Smooth muscle cell (in vitro differentiated cells): ENCODE measurements around the gene FAM171A2. TPM values are rescaled to one million over a fixed set of nuclear protein-coding genes. Genes with fewer than 3 reads are reported as not detected.

Experiments used
- DNase-seq: peaks from one replicate; lab custom pipeline; 2025; ENCODE audit not compliant: unreplicated experiment; lab: John Stamatoyannopoulos, UW
- H2AFZ ChIP-seq: fragments of 200-600 bp; sonication (generic); 2 replicates; pipeline ENCODE4 v1.6.0; 2016; ENCODE audit warnings: antibody characterized with exemption, low read depth, mild to moderate bottlenecking
- H3F3A ChIP-seq: fragments of 200-600 bp; sonication (generic); 2 replicates; pipeline ENCODE4 v1.6.0; 2017; ENCODE audit warnings: antibody characterized with exemption, low read depth
- H3K27ac ChIP-seq: fragments of 200-600 bp; sonication (generic); 2 replicates; pipeline ENCODE4 v1.5.1; 2016; ENCODE audit warnings: low read depth, mild to moderate bottlenecking
- H3K27me3 ChIP-seq: fragments of 200-600 bp; sonication (generic); 2 replicates; pipeline ENCODE4 v1.6.1; 2016; ENCODE audit warnings: low read depth, mild to moderate bottlenecking
- H3K36me3 ChIP-seq: fragments of 200-600 bp; sonication (generic); 2 replicates; pipeline ENCODE4 v1.5.1; 2016; ENCODE audit warnings: low read depth
- H3K4me1 ChIP-seq: fragments of 200-600 bp; sonication (generic); 2 replicates; pipeline ENCODE4 v1.5.1; 2016; ENCODE audit warnings: low read depth
- H3K4me2 ChIP-seq: fragments of 200-600 bp; sonication (generic); 2 replicates; pipeline ENCODE4 v1.6.0; 2016; ENCODE audit warnings: mild to moderate bottlenecking
- H3K4me3 ChIP-seq: fragments of 200-600 bp; sonication (generic); 2 replicates; pipeline ENCODE4 v1.5.1; 2016; ENCODE audit warnings: mild to moderate bottlenecking
- H3K79me2 ChIP-seq: fragments of 200-600 bp; sonication (generic); 2 replicates; pipeline ENCODE4 v1.6.0; 2016; ENCODE audit warnings: low read depth, mild to moderate bottlenecking
- H3K9ac ChIP-seq: fragments of 200-600 bp; sonication (generic); 2 replicates; pipeline ENCODE4 v1.6.0; 2016; ENCODE audit warnings: low read depth
- H3K9me3 ChIP-seq: fragments of 200-600 bp; sonication (generic); replicated peaks from 2 replicates; pipeline ENCODE4 v1.5.1; 2016; ENCODE audit warnings: low read depth
- H4K20me1 ChIP-seq: fragments of 200-600 bp; sonication (generic); 2 replicates; pipeline ENCODE4 v1.6.0; 2016; ENCODE audit warnings: low read depth
- WGBS: methylation state at CpG from one replicate; pipeline ENCODE4 v1.1.7; 2016; ENCODE audit warnings: low lambda C conversion rate; 5-methylcytosine and 5-hydroxymethylcytosine counted together
- polyA plus RNA-seq: library from polyadenylated mRNA; unstranded; fragments of >200 nt; fragmentation: Nextera tagmentation; extraction: Ambion mirVana; gene quantifications from 2 replicates; pipeline ENCODE4 v1.2.1, GENCODE V29; 2016
- total RNA-seq: library from RNA; depleted of rRNA; stranded (reverse); fragments of >200 nt; gene quantifications from 2 replicates; pipeline ENCODE4 v1.2.3, GENCODE V29; 2014
- TF ChIP-seq, protein P1 (sequence below): fragments of 200-600 bp; sonication (generic); IDR thresholded peaks from 2 replicates; pipeline ENCODE4 v1.5.1; 2017; ENCODE audit warnings: borderline replicate concordance, mild to moderate bottlenecking, antibody characterized with exemption; ENCODE audit not compliant: insufficient read depth, poor library complexity, severe bottlenecking

FAM171A2 gene
- 31.5 TPM in 2 replicates for total RNA-seq
- 28.4 and 28.8 TPM in 2 replicates for polyA plus RNA-seq

DNA sequence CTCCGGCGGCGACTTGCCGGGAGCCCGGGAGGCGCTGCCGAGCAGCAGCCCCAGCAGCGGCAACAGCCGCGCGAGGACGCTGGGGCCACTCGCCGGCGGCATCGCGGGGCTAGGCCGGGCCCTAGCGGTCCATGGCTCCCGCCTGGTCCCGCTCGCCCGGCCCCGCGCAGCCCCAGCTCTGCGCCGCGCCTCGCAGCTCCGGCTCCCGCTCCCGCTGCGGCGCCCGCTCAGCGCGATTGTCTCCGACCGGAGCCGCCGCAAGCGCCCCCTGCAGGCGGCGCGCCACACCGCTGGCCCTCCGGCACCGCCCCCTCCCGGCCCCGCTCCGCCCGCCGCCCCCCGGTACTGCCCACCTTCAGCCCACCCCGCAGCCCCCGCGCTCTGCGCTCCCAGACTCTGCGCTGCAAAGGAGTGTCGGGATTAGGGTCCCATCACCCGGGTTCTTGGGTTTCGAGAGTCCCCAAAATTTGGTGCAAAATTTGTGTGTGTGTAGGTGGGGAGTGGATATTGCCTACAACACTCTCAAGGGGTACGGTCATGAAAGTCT, at the start of gene FAM171A2:
FAM171A2 (minus strand) TSS at position 241 of the 547 bp plus-strand sequence; CDS start at position 102, 139 bp downstream.
- Histone ChIP-seq H3K4me1 (peaks cover 25% of the 10 kb centered on the region), H3K9me3 (no peaks in the 10 kb centered on the region), H3K36me3 (no peaks in the 10 kb centered on the region), H3K79me2 (peaks cover 12% of the 10 kb centered on the region), H3K27ac (no peak within 1 kb of the TSS), H3K27me3 (peaks cover 7% of the 10 kb centered on the region), H4K20me1 (peaks cover 41% of the 10 kb centered on the region), H3K9ac (peak within 1 kb of the TSS; percentile 74), H3F3A (peaks cover 5% of the 10 kb centered on the region), H2AFZ (peak within 1 kb of the TSS; percentile 93), H3K4me3 (peak within 1 kb of the TSS; percentile 99), H3K4me2 (peak within 1 kb of the TSS; percentile 94)
- 1% methylated on average over 38 of the region's 63 CpGs for WGBS
- TF ChIP-seq, protein P1, sequence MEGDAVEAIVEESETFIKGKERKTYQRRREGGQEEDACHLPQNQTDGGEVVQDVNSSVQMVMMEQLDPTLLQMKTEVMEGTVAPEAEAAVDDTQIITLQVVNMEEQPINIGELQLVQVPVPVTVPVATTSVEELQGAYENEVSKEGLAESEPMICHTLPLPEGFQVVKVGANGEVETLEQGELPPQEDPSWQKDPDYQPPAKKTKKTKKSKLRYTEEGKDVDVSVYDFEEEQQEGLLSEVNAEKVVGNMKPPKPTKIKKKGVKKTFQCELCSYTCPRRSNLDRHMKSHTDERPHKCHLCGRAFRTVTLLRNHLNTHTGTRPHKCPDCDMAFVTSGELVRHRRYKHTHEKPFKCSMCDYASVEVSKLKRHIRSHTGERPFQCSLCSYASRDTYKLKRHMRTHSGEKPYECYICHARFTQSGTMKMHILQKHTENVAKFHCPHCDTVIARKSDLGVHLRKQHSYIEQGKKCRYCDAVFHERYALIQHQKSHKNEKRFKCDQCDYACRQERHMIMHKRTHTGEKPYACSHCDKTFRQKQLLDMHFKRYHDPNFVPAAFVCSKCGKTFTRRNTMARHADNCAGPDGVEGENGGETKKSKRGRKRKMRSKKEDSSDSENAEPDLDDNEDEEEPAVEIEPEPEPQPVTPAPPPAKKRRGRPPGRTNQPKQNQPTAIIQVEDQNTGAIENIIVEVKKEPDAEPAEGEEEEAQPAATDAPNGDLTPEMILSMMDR: peak; percentile 68
- peak; percentile 29 for DNase-seq

GRCh38 chr17:44409309-44410028, 45.8 kb upstream of the FAM171A2 start:
- Histone ChIP-seq H3K9ac (no peak overlapping the region), H3K79me2 (no peaks in the 10 kb centered on the region), H3K4me2 (no peak overlapping the region), H3K36me3 (no peaks in the 10 kb centered on the region), H3K4me3 (no peak overlapping the region), H3K4me1 (no peaks in the 10 kb centered on the region), H2AFZ (no peak overlapping the region), H3F3A (no peaks in the 10 kb centered on the region), H3K27me3 (no peaks in the 10 kb centered on the region), H3K27ac (no peak overlapping the region), H3K9me3 (no peaks in the 10 kb centered on the region), H4K20me1 (peaks cover 23% of the 10 kb centered on the region)
- WGBS: 79% methylated on average over 7 of the region's 7 CpGs
- TF ChIP-seq, protein P1: no peak
- DNase-seq: no peak

- H3K9me3 ChIP-seq: no peaks in the 10 kb centered on the region
- 91% methylated on average over 4 of the region's 4 CpGs for WGBS
- no peaks in the 10 kb centered on the region for H3F3A ChIP-seq
- no peaks in the 10 kb centered on the region for H3K36me3 ChIP-seq
- H3K27ac ChIP-seq: no peak overlapping the region
- no peak overlapping the region for H3K9ac ChIP-seq
- DNase-seq: no peak
- peaks cover 23% of the 10 kb centered on the region for H4K20me1 ChIP-seq
- no peak overlapping the region for H3K4me3 ChIP-seq
- no peaks in the 10 kb centered on the region for H3K27me3 ChIP-seq
- H3K4me1 ChIP-seq: no peaks in the 10 kb centered on the region
- no peak overlapping the region for H3K4me2 ChIP-seq
- H3K79me2 ChIP-seq: no peaks in the 10 kb centered on the region
- TF ChIP-seq, protein P1: no peak
- H2AFZ ChIP-seq: no peak overlapping the region
Observed at GRCh38 chr17:44408786-44409185, 45.1 kb upstream of the FAM171A2 start.
